NCI-H146 treated with DMSO at 0.1 percent for 48 hours (cell line): Measurements from ENCODE around the gene TACSTD2.
"Not testable (repeated sequence)": the region's sequence is repeated elsewhere in the genome, so short reads cannot be mapped to it uniquely, and the experiment has no call there.

Source experiments
- DNase-seq: peaks from one replicate; lab custom pipeline; 2025; ENCODE audit not compliant: unreplicated experiment; lab: John Stamatoyannopoulos, UW

TACSTD2 gene

GRCh38 chr1:58568271-58568860 lies 8.7 kb downstream of the TACSTD2 start:
- no peak for DNase-seq

- DNase-seq, result no peak
Observed at GRCh38 chr1:58566339-58566738, 10.7 kb downstream of the TACSTD2 start.

GRCh38 chr1:58563715-58564114 lies 13.3 kb downstream of the TACSTD2 start:
- DNase-seq, result not testable (repeated sequence)

GRCh38 chr1:58561633-58562032 lies 15.4 kb downstream of the TACSTD2 start:
- no peak for DNase-seq

- no peak for DNase-seq
Observed at GRCh38 chr1:58555393-58555792, 21.7 kb downstream of the TACSTD2 start.

GRCh38 chr1:58551186-58552140 lies 25.6 kb downstream of the TACSTD2 start:
- DNase-seq, result no peak

GRCh38 chr1:58549291-58549690 lies 27.8 kb downstream of the TACSTD2 start:
- not testable (repeated sequence) for DNase-seq

- no peak for DNase-seq
Observed at GRCh38 chr1:58548371-58548770, 28.7 kb downstream of the TACSTD2 start.

GRCh38 chr1:58546520-58547308 lies 30.3 kb downstream of the TACSTD2 start, which contains the start of gene OMA1:
OMA1 (minus strand) TSS chr1:58546726; CDS start chr1:58539294, 7,432 bp downstream.
- peak; percentile 94 for DNase-seq

- peak; percentile 49 for DNase-seq
Observed at GRCh38 chr1:58545591-58546519, 31.2 kb downstream of the TACSTD2 start.

GRCh38 chr1:58543260-58543659 lies 33.8 kb downstream of the TACSTD2 start:
- no peak for DNase-seq

- DNase-seq, result no peak
Observed at GRCh38 chr1:58539553-58539952, 37.5 kb downstream of the TACSTD2 start.

GRCh38 chr1:58538821-58539220 lies 38.2 kb downstream of the TACSTD2 start:
- no peak for DNase-seq

- DNase-seq, result not testable (repeated sequence)
Observed at GRCh38 chr1:58531842-58532241, 45.2 kb downstream of the TACSTD2 start.

GRCh38 chr1:58529284-58529683 lies 47.8 kb downstream of the TACSTD2 start:
- DNase-seq, result no peak

- DNase-seq, result no peak
Observed at GRCh38 chr1:58528518-58528917, 48.5 kb downstream of the TACSTD2 start.
